GM23338 (cell line): ENCODE data around the gene ABL2.

ENCODE experiments used
- CREB1 ChIP-seq: fragments of 250-450 bp; sonication (Bioruptor Pico); IDR thresholded peaks from 2 replicates; pipeline ENCODE4 v1.5.0; 2020; ENCODE audit warnings: low read depth, mild to moderate bottlenecking, moderate library complexity
- EZH2 ChIP-seq: fragments of 200-600 bp; sonication (generic); IDR thresholded peaks from one replicate; pipeline ENCODE4 v1.8.0; 2017; ENCODE audit warnings: antibody characterized with exemption, mild to moderate bottlenecking, low read depth; ENCODE audit not compliant: unreplicated experiment
- EZH2phosphoT487 ChIP-seq: fragments of 200-600 bp; sonication (generic); IDR thresholded peaks from one replicate; pipeline ENCODE4 v1.8.1; 2018; ENCODE audit warnings: antibody characterized with exemption; ENCODE audit not compliant: unreplicated experiment
- JUNB ChIP-seq: IDR thresholded peaks from one replicate; pipeline ENCODE4 v1.6.1; 2016; ENCODE audit warnings: antibody characterized with exemption; ENCODE audit not compliant: unreplicated experiment
- NANOG ChIP-seq: IDR thresholded peaks from 2 replicates; pipeline ENCODE4 v1.6.1; 2016; ENCODE audit warnings: antibody characterized with exemption, borderline replicate concordance
- POLR2AphosphoS5 ChIP-seq: IDR thresholded peaks from 2 replicates; pipeline ENCODE4 v1.6.1; 2016; ENCODE audit warnings: antibody characterized with exemption, low read depth
- STAT1 ChIP-seq: IDR thresholded peaks from one replicate; pipeline ENCODE4 v1.6.1; 2016; ENCODE audit warnings: antibody characterized with exemption; ENCODE audit not compliant: unreplicated experiment
- ZNF114 ChIP-seq: fragments of 250-450 bp; sonication (Bioruptor Pico); IDR thresholded peaks from 2 replicates; pipeline ENCODE4 v1.5.0; 2020; ENCODE audit warnings: mild to moderate bottlenecking, moderate library complexity
- ZNF331 ChIP-seq: fragments of 250-450 bp; sonication (Bioruptor Pico); IDR thresholded peaks from 2 replicates; pipeline ENCODE4 v1.5.0; 2020; ENCODE audit warnings: low read depth, mild to moderate bottlenecking, moderate library complexity
- TF ChIP-seq, protein P1 (sequence below), 2 experiments: fragments of 200-600 bp in 1 of 2; sonication (generic) in 1 of 2; conservative IDR thresholded peaks; 2 replicates each; pipeline versions ENCODE4 v1.5.1 to v1.6.1; 2016 to 2017; ENCODE audit warnings: antibody characterized with exemption in 2 of 2, low read depth in 2 of 2, mild to moderate bottlenecking in 2 of 2, moderate library complexity in 1 of 2
- TF ChIP-seq, protein P2 (sequence below): IDR thresholded peaks from one replicate; pipeline ENCODE4 v1.6.1; 2018; ENCODE audit warnings: antibody characterized with exemption; ENCODE audit not compliant: unreplicated experiment

DNA sequence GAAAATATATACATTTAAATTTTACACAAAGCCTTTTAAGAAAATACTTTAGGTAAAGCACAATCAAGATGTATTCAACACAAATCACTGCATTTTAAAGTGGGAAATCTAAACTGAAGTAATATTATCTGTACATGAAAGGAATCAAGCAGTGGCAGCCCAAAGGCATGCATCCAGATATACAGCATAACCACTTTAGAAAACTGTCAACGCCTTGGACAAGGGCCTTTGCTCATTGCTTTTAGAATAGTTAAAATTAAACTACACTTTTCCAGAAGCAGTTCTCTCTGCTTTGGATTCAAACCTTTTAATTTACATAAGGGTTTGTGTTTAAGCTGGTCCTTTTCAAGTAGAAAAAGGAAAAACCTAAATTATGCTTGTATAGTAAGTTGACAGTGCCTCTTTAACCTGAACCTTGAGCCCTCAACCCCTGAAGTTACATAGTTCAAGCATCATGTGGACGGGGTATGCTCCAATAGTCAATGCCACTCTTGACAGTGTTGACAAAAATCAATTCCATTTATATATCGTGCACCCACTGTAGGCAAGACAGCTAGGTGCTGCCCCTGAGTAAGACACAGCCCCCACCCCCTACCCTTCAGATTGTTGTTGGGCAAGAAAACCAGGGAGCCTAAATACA lies 124.7 kb downstream of the ABL2 start:
- TF ChIP-seq POLR2AphosphoS5 (no peak), CREB1 (CRISPR knock-in tag) (no peak), EZH2 (no peak), EZH2phosphoT487 (no peak), ZNF331 (CRISPR knock-in tag) (no peak), NANOG (no peak), STAT1 (no peak), ZNF114 (CRISPR knock-in tag) (no peak), JUNB (no peak)
- TF ChIP-seq, protein P1, sequence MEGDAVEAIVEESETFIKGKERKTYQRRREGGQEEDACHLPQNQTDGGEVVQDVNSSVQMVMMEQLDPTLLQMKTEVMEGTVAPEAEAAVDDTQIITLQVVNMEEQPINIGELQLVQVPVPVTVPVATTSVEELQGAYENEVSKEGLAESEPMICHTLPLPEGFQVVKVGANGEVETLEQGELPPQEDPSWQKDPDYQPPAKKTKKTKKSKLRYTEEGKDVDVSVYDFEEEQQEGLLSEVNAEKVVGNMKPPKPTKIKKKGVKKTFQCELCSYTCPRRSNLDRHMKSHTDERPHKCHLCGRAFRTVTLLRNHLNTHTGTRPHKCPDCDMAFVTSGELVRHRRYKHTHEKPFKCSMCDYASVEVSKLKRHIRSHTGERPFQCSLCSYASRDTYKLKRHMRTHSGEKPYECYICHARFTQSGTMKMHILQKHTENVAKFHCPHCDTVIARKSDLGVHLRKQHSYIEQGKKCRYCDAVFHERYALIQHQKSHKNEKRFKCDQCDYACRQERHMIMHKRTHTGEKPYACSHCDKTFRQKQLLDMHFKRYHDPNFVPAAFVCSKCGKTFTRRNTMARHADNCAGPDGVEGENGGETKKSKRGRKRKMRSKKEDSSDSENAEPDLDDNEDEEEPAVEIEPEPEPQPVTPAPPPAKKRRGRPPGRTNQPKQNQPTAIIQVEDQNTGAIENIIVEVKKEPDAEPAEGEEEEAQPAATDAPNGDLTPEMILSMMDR (conservative IDR thresholded peaks at IDR 0.05; ENCODE audit: low read depth in 2 of 2) = no peak
- TF ChIP-seq, protein P2, sequence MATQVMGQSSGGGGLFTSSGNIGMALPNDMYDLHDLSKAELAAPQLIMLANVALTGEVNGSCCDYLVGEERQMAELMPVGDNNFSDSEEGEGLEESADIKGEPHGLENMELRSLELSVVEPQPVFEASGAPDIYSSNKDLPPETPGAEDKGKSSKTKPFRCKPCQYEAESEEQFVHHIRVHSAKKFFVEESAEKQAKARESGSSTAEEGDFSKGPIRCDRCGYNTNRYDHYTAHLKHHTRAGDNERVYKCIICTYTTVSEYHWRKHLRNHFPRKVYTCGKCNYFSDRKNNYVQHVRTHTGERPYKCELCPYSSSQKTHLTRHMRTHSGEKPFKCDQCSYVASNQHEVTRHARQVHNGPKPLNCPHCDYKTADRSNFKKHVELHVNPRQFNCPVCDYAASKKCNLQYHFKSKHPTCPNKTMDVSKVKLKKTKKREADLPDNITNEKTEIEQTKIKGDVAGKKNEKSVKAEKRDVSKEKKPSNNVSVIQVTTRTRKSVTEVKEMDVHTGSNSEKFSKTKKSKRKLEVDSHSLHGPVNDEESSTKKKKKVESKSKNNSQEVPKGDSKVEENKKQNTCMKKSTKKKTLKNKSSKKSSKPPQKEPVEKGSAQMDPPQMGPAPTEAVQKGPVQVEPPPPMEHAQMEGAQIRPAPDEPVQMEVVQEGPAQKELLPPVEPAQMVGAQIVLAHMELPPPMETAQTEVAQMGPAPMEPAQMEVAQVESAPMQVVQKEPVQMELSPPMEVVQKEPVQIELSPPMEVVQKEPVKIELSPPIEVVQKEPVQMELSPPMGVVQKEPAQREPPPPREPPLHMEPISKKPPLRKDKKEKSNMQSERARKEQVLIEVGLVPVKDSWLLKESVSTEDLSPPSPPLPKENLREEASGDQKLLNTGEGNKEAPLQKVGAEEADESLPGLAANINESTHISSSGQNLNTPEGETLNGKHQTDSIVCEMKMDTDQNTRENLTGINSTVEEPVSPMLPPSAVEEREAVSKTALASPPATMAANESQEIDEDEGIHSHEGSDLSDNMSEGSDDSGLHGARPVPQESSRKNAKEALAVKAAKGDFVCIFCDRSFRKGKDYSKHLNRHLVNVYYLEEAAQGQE = no peak
